Keratinocyte (primary cell): ENCODE measurements around the gene MAFF.

Experiments used
- EZH2 ChIP-seq: IDR thresholded peaks from one replicate; pipeline ENCODE4 v1.6.1; 2012; ENCODE audit warnings: inconsistent platforms, mild to moderate bottlenecking, low read length, moderate library complexity
- TF ChIP-seq, protein P1 (sequence below), 3 experiments: IDR thresholded peaks in 1 of 3; conservative IDR thresholded peaks in 1 of 3; optimal IDR thresholded peaks in 1 of 3; 2 replicates in 2 of 3; 3 replicates in 1 of 3; pipeline versions ENCODE3 to v1.5.1; 2011; ENCODE audit warnings: low read length in 3 of 3, mild to moderate bottlenecking in 3 of 3, moderate library complexity in 2 of 3, control low read depth in 1 of 3, inconsistent platforms in 1 of 3; ENCODE audit not compliant: insufficient read depth in 2 of 3; ENCODE audit errors: extremely low read depth in 1 of 3

GRCh38 chr22:38204784-38205183 lies 3.0 kb downstream of the MAFF start:
- TF ChIP-seq, protein P1, sequence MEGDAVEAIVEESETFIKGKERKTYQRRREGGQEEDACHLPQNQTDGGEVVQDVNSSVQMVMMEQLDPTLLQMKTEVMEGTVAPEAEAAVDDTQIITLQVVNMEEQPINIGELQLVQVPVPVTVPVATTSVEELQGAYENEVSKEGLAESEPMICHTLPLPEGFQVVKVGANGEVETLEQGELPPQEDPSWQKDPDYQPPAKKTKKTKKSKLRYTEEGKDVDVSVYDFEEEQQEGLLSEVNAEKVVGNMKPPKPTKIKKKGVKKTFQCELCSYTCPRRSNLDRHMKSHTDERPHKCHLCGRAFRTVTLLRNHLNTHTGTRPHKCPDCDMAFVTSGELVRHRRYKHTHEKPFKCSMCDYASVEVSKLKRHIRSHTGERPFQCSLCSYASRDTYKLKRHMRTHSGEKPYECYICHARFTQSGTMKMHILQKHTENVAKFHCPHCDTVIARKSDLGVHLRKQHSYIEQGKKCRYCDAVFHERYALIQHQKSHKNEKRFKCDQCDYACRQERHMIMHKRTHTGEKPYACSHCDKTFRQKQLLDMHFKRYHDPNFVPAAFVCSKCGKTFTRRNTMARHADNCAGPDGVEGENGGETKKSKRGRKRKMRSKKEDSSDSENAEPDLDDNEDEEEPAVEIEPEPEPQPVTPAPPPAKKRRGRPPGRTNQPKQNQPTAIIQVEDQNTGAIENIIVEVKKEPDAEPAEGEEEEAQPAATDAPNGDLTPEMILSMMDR (optimal IDR thresholded peaks at IDR 0.05 in 1 of 3, IDR thresholded peaks at IDR 0.05 in 1 of 3, conservative IDR thresholded peaks at IDR 0.05 in 1 of 3; ENCODE audit: extremely low read depth in 1 of 3, insufficient read depth in 2 of 3, low read length in 3 of 3): no peak
- no peak for TF ChIP-seq EZH2
